ENCODE measurements around the gene EIF4H.

GRCh38 chr7:74164985-74165456 lies 9.1 kb upstream of the EIF4H start:
- TF ChIP-seq, protein P1, sequence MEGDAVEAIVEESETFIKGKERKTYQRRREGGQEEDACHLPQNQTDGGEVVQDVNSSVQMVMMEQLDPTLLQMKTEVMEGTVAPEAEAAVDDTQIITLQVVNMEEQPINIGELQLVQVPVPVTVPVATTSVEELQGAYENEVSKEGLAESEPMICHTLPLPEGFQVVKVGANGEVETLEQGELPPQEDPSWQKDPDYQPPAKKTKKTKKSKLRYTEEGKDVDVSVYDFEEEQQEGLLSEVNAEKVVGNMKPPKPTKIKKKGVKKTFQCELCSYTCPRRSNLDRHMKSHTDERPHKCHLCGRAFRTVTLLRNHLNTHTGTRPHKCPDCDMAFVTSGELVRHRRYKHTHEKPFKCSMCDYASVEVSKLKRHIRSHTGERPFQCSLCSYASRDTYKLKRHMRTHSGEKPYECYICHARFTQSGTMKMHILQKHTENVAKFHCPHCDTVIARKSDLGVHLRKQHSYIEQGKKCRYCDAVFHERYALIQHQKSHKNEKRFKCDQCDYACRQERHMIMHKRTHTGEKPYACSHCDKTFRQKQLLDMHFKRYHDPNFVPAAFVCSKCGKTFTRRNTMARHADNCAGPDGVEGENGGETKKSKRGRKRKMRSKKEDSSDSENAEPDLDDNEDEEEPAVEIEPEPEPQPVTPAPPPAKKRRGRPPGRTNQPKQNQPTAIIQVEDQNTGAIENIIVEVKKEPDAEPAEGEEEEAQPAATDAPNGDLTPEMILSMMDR (IDR thresholded peaks at IDR 0.05), result peak; percentile 28 to 38 (median 33)
- TF ChIP-seq POLR2AphosphoS5 (IDR thresholded peaks at IDR 0.05) (no peak), POLR2A (IDR thresholded peaks at IDR 0.05; ENCODE audit: low read depth) (no peak)
